ENCODE data around the gene BTRC.

The BTRC gene

GRCh38 chr10:101573885-101574753 is 220.2 kb downstream of the BTRC start:
- TF ChIP-seq CTCF (IDR thresholded peaks at IDR 0.05; ENCODE audit: low read depth, low read length), result no peak
- H3K4me3 ChIP-seq (ENCODE audit: low read depth, low read length), result no peak overlapping the region

GRCh38 chr10:101575091-101575490 is 221.1 kb downstream of the BTRC start:
- TF ChIP-seq CTCF (IDR thresholded peaks at IDR 0.05; ENCODE audit: low read depth, low read length), result no peak

GRCh38 chr10:101575580-101576210 is 221.7 kb downstream of the BTRC start:
- H3K4me3 ChIP-seq (ENCODE audit: low read depth, low read length), result no peak overlapping the region
- no peak for TF ChIP-seq CTCF (IDR thresholded peaks at IDR 0.05; ENCODE audit: low read depth, low read length)

More at GRCh38 chr10:101575091-101575490, 221.1 kb downstream of the BTRC start:
- no peak overlapping the region for H3K4me3 ChIP-seq (ENCODE audit: low read depth, low read length)

- no peak overlapping the region for H3K4me3 ChIP-seq (ENCODE audit: low read depth, low read length)
- TF ChIP-seq CTCF (IDR thresholded peaks at IDR 0.05; ENCODE audit: low read depth, low read length), result no peak
These were observed 222.4 kb downstream of the BTRC start for GRCh38 chr10:101576211-101576863.

- no peak overlapping the region for H3K4me3 ChIP-seq (ENCODE audit: low read depth, low read length)
These were observed 223.3 kb downstream of the BTRC start for GRCh38 chr10:101577121-101577871.

GRCh38 chr10:101578192-101578591 is 224.2 kb downstream of the BTRC start:
- H3K4me3 ChIP-seq (ENCODE audit: low read depth, low read length), result no peak overlapping the region
- no peak for TF ChIP-seq CTCF (IDR thresholded peaks at IDR 0.05; ENCODE audit: low read depth, low read length)

More at GRCh38 chr10:101577121-101577871, 223.3 kb downstream of the BTRC start:
- TF ChIP-seq CTCF (IDR thresholded peaks at IDR 0.05; ENCODE audit: low read depth, low read length), result no peak

Measured in WI38 (cell line).